Measurements from ENCODE around the gene LMBRD1. TPM values are rescaled to one million over a fixed set of nuclear protein-coding genes. Genes with fewer than 3 reads are reported as not detected.

The LMBRD1 gene
- total RNA-seq, 4 donors from 2014 or later = 65.7 to 110 (median 77.3) TPM

DNA sequence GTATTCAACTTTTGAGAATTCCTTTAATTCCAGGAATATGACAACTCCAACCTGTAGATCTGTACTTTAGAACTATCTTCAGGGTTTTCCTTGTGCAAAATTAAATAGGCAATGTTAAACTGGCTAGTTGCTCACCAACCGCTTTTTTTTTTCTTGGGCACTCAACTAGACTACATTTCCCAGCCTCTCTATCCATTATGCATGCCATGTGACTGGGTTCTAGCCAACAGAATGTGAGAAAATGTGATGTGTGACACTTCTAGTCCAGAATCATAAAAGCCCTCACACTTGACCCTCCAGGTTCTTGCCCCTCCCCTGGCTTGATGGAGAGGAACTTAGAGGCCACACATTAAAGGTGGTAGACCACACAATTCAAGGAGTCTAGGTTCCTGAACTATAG lies 166.0 kb downstream of the LMBRD1 start:
- no peaks in the 10 kb centered on the region for H3K27me3 ChIP-seq
- H3K9me3 ChIP-seq = peaks cover 0 to 12% (median 0%) of the 10 kb centered on the region in 4 donors
- H3K4me1 ChIP-seq = no peaks in the 10 kb centered on the region
- no peaks in the 10 kb centered on the region for H3K36me3 ChIP-seq
- no peak for DNase-seq (ENCODE audit: low spot score in 2 of 2)
- no peak for TF ChIP-seq EP300 (IDR thresholded peaks at IDR 0.05)
- TF ChIP-seq POLR2A (IDR thresholded peaks at IDR 0.05) = no peak
- TF ChIP-seq CTCF (IDR thresholded peaks at IDR 0.05) = no peak
- H3K27ac ChIP-seq = no peak overlapping the region
- no peak overlapping the region for H3K4me3 ChIP-seq
- 93 to 94% methylated on average over 1 of the region's 1 CpG for WGBS, 2 donors

DNA sequence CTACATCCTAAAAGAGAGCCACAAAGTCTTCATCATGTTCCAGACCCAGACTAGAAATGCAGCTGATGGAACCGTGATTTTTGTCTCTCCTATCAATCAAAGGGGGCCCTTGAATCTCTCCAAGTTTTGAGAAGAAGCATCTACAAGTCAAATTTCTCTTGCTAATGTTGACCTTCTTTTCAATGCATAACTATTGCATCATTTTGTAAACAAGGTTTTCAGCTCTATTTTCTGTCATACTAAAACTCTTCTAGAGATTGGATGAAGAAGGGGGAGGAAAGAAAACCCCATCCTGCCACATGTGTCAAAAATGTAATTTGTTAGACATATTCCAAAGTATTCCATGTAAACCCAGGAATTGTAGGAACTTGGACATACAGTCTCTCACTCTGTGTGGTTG lies 169.2 kb downstream of the LMBRD1 start:
- no peak for DNase-seq (ENCODE audit: low spot score in 2 of 2)
- H3K27me3 ChIP-seq = no peaks in the 10 kb centered on the region
- no peak overlapping the region for H3K27ac ChIP-seq
- no peak overlapping the region for H3K4me3 ChIP-seq
- peaks cover 0 to 12% (median 0%) of the 10 kb centered on the region in 4 donors for H3K9me3 ChIP-seq
- H3K4me1 ChIP-seq = no peaks in the 10 kb centered on the region
- 31 to 84% methylated on average over 1 of the region's 1 CpG for WGBS, 2 donors
- TF ChIP-seq CTCF (IDR thresholded peaks at IDR 0.05) (no peak), POLR2A (IDR thresholded peaks at IDR 0.05) (no peak), EP300 (IDR thresholded peaks at IDR 0.05) (no peak)
- no peaks in the 10 kb centered on the region for H3K36me3 ChIP-seq

DNA sequence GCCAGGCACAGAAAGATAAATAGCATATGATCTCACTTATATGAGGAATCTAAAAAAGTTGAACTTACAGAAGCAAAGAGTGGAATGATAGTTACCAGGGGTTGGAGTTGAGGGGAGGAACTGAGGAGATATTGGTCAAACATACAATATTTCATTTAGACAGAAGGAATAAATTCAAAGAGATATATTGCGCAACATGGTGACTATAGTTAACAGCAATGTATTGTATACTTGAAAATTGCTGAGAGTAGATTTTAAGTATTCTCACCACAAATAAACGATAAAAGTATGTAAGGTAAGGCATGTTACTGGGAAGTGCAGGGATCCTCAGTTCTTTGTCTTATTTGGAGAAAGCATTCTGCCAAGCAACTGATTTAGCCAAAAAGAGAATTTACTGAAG lies 171.9 kb downstream of the LMBRD1 start:
- H3K27me3 ChIP-seq = no peaks in the 10 kb centered on the region
- no peaks in the 10 kb centered on the region for H3K36me3 ChIP-seq
- no peak for DNase-seq (ENCODE audit: low spot score in 2 of 2)
- H3K27ac ChIP-seq = no peak overlapping the region
- TF ChIP-seq CTCF (IDR thresholded peaks at IDR 0.05) = no peak
- TF ChIP-seq POLR2A (IDR thresholded peaks at IDR 0.05) = no peak
- no peak for TF ChIP-seq EP300 (IDR thresholded peaks at IDR 0.05)
- H3K9me3 ChIP-seq = peaks cover 0 to 12% (median 0%) of the 10 kb centered on the region in 4 donors
- WGBS, 2 donors = 63 to 90% methylated on average over 2 of the region's 2 CpGs
- H3K4me3 ChIP-seq = no peak overlapping the region
- H3K4me1 ChIP-seq = no peaks in the 10 kb centered on the region

Other genes starting within 250 kb of the LMBRD1 start
- gene COL19A1, start 69.5 kb upstream of the LMBRD1 start, total RNA-seq = under 1 TPM in 2 of 4 donors, not detected in 2; under 0.01 to 0.42 TPM

Measured in tibial nerve (tissue), 4 donors.